Neural progenitor cell (in vitro differentiated cells): Measurements from ENCODE around the gene CFAP68. TPM values are rescaled to one million over a fixed set of nuclear protein-coding genes. Genes with fewer than 3 reads are reported as not detected.

Source experiments
- DNase-seq: peaks from one replicate; pipeline ENCODE4 v3.0.0-alpha.2; 2016; ENCODE audit warnings: low spot score
- H2AFZ ChIP-seq: fragments of 200-600 bp; sonication (generic); replicated peaks from 2 replicates; pipeline ENCODE4 v1.6.1; 2016; ENCODE audit warnings: antibody characterized with exemption
- H3F3A ChIP-seq: fragments of 200-600 bp; sonication (generic); 2 replicates; pipeline ENCODE4 v1.6.1; 2016; ENCODE audit warnings: antibody characterized with exemption, low read depth
- H3K27ac ChIP-seq: fragments of 200-600 bp; sonication (generic); 2 replicates; pipeline ENCODE4 v1.5.1; 2016; ENCODE audit warnings: mild to moderate bottlenecking
- H3K27me3 ChIP-seq: fragments of 200-600 bp; sonication (generic); 2 replicates; pipeline ENCODE4 v1.6.1; 2016; ENCODE audit warnings: mild to moderate bottlenecking, moderate library complexity
- H3K36me3 ChIP-seq: fragments of 200-600 bp; sonication (generic); 2 replicates; pipeline ENCODE4 v1.5.1; 2016
- H3K4me1 ChIP-seq: fragments of 200-600 bp; sonication (generic); 2 replicates; pipeline ENCODE4 v1.6.1; 2016; ENCODE audit warnings: mixed run types
- H3K4me2 ChIP-seq: fragments of 200-600 bp; sonication (generic); 2 replicates; pipeline ENCODE4 v1.6.1; 2016
- H3K4me3 ChIP-seq: fragments of 200-600 bp; sonication (generic); 2 replicates; pipeline ENCODE4 v1.5.1; 2016
- H3K79me2 ChIP-seq: fragments of 200-600 bp; sonication (generic); 2 replicates; pipeline ENCODE4 v1.6.1; 2016; ENCODE audit warnings: low read depth
- H3K9ac ChIP-seq: fragments of 200-600 bp; sonication (generic); 2 replicates; pipeline ENCODE4 v1.6.1; 2016
- H3K9me3 ChIP-seq: fragments of 200-600 bp; sonication (generic); 2 replicates; pipeline ENCODE4 v1.5.1; 2016; ENCODE audit warnings: low read depth
- H4K20me1 ChIP-seq: fragments of 200-600 bp; sonication (generic); 2 replicates; pipeline ENCODE4 v1.6.1; 2016; ENCODE audit warnings: low read depth
- H3K27ac Mint-ChIP-seq: 3 replicates; pipeline ENCODE4 v1.8.0; 2021; ENCODE audit warnings: mixed read lengths
- H3K27me3 Mint-ChIP-seq: 2 replicates; pipeline ENCODE4 v1.8.0; 2022; ENCODE audit warnings: low read depth, mild to moderate bottlenecking, inconsistent platforms, moderate library complexity, mixed read lengths; ENCODE audit not compliant: insufficient read depth
- H3K36me3 Mint-ChIP-seq: 3 replicates; pipeline ENCODE4 v1.8.0; 2021; ENCODE audit warnings: mixed read lengths
- H3K4me1 Mint-ChIP-seq: 3 replicates; pipeline ENCODE4 v1.8.0; 2021; ENCODE audit warnings: mixed read lengths
- H3K4me3 Mint-ChIP-seq: 3 replicates; pipeline ENCODE4 v1.8.0; 2021; ENCODE audit warnings: mild to moderate bottlenecking, moderate library complexity, mixed read lengths
- H3K9me3 Mint-ChIP-seq: 3 replicates; pipeline ENCODE4 v1.8.0; 2020; ENCODE audit warnings: mixed read lengths
- CTCF ChIP-seq: fragments of 200-600 bp; sonication (generic); IDR thresholded peaks from 2 replicates; pipeline ENCODE4 v1.5.1; 2017; ENCODE audit warnings: antibody characterized with exemption, mild to moderate bottlenecking
- EZH2 ChIP-seq: fragments of 200-600 bp; sonication (generic); IDR thresholded peaks from 2 replicates; pipeline ENCODE4 v1.6.1; 2017; ENCODE audit warnings: antibody characterized with exemption, mild to moderate bottlenecking, moderate library complexity
- EZH2phosphoT487 ChIP-seq: fragments of 200-600 bp; sonication (generic); IDR thresholded peaks from 2 replicates; pipeline ENCODE4 v1.6.1; 2017; ENCODE audit warnings: antibody characterized with exemption
- total RNA-seq: library from RNA; depleted of rRNA; stranded (reverse); fragments of >200 nt; gene quantifications from 2 replicates; pipeline ENCODE4 v1.2.3, GENCODE V29; 2015; ENCODE audit warnings: low replicate concordance

The CFAP68 gene
- total RNA-seq, 1 donor from 2014 or later, result 46.7 TPM

DNA sequence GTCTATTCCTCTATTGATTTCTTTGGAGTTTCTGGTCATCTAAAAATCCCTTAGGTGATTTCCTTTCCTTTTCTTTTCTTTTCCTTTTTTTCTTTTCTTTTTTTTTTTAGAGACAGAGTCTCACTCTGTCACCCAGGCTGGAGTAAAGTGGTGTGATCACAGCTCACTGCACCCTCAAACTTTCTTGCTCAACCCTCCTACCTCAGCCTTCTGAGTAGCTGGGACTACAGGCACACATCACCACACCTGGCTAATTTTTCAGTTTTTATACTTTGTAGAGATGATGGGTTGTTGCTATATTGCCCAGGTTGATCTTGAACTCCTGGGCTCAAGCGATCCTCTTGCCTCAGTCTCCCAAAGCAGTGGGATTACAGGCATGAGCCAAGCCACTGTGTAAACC is 37.4 kb downstream of the CFAP68 start:
- H3K9me3 ChIP-seq, result no peaks in the 10 kb centered on the region
- H3K9ac ChIP-seq, result no peak overlapping the region
- H3K36me3 Mint-ChIP-seq, result no peaks in the 10 kb centered on the region
- H3K79me2 ChIP-seq, result no peaks in the 10 kb centered on the region
- H3K4me1 ChIP-seq, result peaks cover 9% of the 10 kb centered on the region
- no peaks in the 10 kb centered on the region for H3K36me3 ChIP-seq
- no peak overlapping the region for H3K4me3 ChIP-seq
- no peak overlapping the region for H2AFZ ChIP-seq
- H3F3A ChIP-seq, result no peaks in the 10 kb centered on the region
- peaks cover 3% of the 10 kb centered on the region for H3K4me1 Mint-ChIP-seq
- no peak overlapping the region for H3K27ac Mint-ChIP-seq
- no peaks in the 10 kb centered on the region for H4K20me1 ChIP-seq
- H3K27me3 ChIP-seq, result no peaks in the 10 kb centered on the region
- no peak for DNase-seq
- no peak overlapping the region for H3K27ac ChIP-seq
- no peak overlapping the region for H3K4me2 ChIP-seq
- no peak overlapping the region for H3K4me3 Mint-ChIP-seq
- no peaks in the 10 kb centered on the region for H3K9me3 Mint-ChIP-seq
- TF ChIP-seq EZH2phosphoT487 (no peak), CTCF (no peak), EZH2 (no peak)
- peaks cover 4% of the 10 kb centered on the region for H3K27me3 Mint-ChIP-seq

DNA sequence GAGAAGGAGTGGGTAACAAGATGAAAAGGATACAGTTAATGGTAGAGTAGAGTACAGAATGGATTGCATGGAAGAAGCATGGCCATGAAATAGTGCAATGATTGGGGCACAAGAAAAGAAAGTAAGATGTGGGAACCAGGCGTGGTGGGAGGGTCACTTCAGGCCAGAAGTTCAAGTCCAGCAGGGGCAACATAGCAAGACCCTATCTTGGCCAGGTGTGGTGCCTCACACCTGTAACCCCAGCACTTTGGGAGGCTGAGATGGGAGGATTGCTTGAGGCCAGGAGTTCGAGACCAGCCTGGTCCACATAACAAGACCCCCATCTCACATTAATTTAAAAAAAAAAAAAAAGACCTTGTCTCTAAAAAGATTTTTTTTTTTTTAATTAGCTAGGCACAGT is 38.0 kb downstream of the CFAP68 start:
- Histone ChIP-seq H3K27ac (no peak overlapping the region), H3K4me2 (no peak overlapping the region), H2AFZ (no peak overlapping the region), H3K27me3 (no peaks in the 10 kb centered on the region), H3K4me3 (no peak overlapping the region), H3F3A (no peaks in the 10 kb centered on the region), H3K9me3 (no peaks in the 10 kb centered on the region), H4K20me1 (no peaks in the 10 kb centered on the region), H3K4me1 (peaks cover 3% of the 10 kb centered on the region), H3K36me3 (no peaks in the 10 kb centered on the region), H3K9ac (no peak overlapping the region), H3K79me2 (no peaks in the 10 kb centered on the region)
- H3K4me3 Mint-ChIP-seq, result no peak overlapping the region
- DNase-seq, result no peak
- H3K4me1 Mint-ChIP-seq, result peaks cover 2% of the 10 kb centered on the region
- TF ChIP-seq EZH2 (no peak), CTCF (no peak), EZH2phosphoT487 (no peak)
- peaks cover 4% of the 10 kb centered on the region for H3K27me3 Mint-ChIP-seq
- H3K27ac Mint-ChIP-seq, result no peak overlapping the region
- H3K36me3 Mint-ChIP-seq, result no peaks in the 10 kb centered on the region
- no peaks in the 10 kb centered on the region for H3K9me3 Mint-ChIP-seq

- Histone ChIP-seq H3K4me1 (peaks cover 4% of the 10 kb centered on the region), H3K36me3 (no peaks in the 10 kb centered on the region), H2AFZ (no peak overlapping the region), H3K4me2 (no peak overlapping the region), H4K20me1 (no peaks in the 10 kb centered on the region), H3K27ac (no peak overlapping the region), H3K9ac (no peak overlapping the region), H3K27me3 (no peaks in the 10 kb centered on the region), H3K9me3 (no peaks in the 10 kb centered on the region), H3F3A (no peaks in the 10 kb centered on the region), H3K79me2 (no peaks in the 10 kb centered on the region), H3K4me3 (no peak overlapping the region)
- no peaks in the 10 kb centered on the region for H3K36me3 Mint-ChIP-seq
- H3K4me1 Mint-ChIP-seq, result peaks cover 3% of the 10 kb centered on the region
- no peak for TF ChIP-seq CTCF
- no peak for TF ChIP-seq EZH2phosphoT487
- no peak for TF ChIP-seq EZH2
- no peak for DNase-seq
- H3K27ac Mint-ChIP-seq, result no peak overlapping the region
- H3K27me3 Mint-ChIP-seq, result peaks cover 4% of the 10 kb centered on the region
- H3K9me3 Mint-ChIP-seq, result no peaks in the 10 kb centered on the region
- no peak overlapping the region for H3K4me3 Mint-ChIP-seq
These were observed 38.4 kb downstream of the CFAP68 start for GRCh38 chr11:111917788-111918187.
